Ovary (tissue), 3 donors: ENCODE measurements around the gene RGS4.

Experiments used
- CTCF ChIP-seq, 3 donors: fragments of 450-650 bp in 2 of 3; fragments of 200-600 bp in 1 of 3; IDR thresholded peaks; one replicate each; pipeline versions ENCODE4 v1.5.1 to v1.8.0; 2016 to 2022; ENCODE audit warnings: antibody characterized with exemption in 3 of 3, mild to moderate bottlenecking in 1 of 3
- EP300 ChIP-seq: sonication (generic); formaldehyde crosslinking; IDR thresholded peaks from one replicate; pipeline ENCODE4 v1.6.1; 2017; ENCODE audit warnings: antibody characterized with exemption
- POLR2A ChIP-seq: fragments of 450-650 bp; IDR thresholded peaks from one replicate; pipeline ENCODE4 v1.6.1; 2017; ENCODE audit warnings: antibody characterized with exemption, mild to moderate bottlenecking, moderate library complexity
- donor health status: DM: no; HTN: no; CAD: no.

- TF ChIP-seq CTCF (IDR thresholded peaks at IDR 0.05) = no peak
- no peak for TF ChIP-seq POLR2A
- no peak for TF ChIP-seq EP300
Measured at GRCh38 chr1:163069655-163070277, 605 bp downstream of the RGS4 start.
